Cardiac muscle cell (in vitro differentiated cells and primary cell): ENCODE data around the gene EPB41L4B. TPM values are rescaled to one million over a fixed set of nuclear protein-coding genes. Genes with fewer than 3 reads are reported as not detected.

Experiments
- DNase-seq, 2 donors: peaks; one replicate each; pipeline versions ENCODE4 v3.0.0 to v3.0.0-alpha.2; 2010 to 2017; ENCODE audit warnings: low read depth in 1 of 2, low spot score in 1 of 2
- H3K27ac ChIP-seq: fragments of 200-600 bp; sonication (generic); 2 replicates; pipeline ENCODE4 v1.5.1; 2016
- H3K27me3 ChIP-seq: fragments of 200-600 bp; sonication (generic); 2 replicates; pipeline ENCODE4 v1.6.0; 2016; ENCODE audit warnings: control low read depth
- H3K36me3 ChIP-seq: fragments of 200-600 bp; sonication (generic); 2 replicates; pipeline ENCODE4 v1.5.1; 2016; ENCODE audit warnings: control low read depth
- H3K4me1 ChIP-seq: fragments of 200-600 bp; sonication (generic); 2 replicates; pipeline ENCODE4 v1.8.1; 2017; ENCODE audit warnings: low read depth, mild to moderate bottlenecking, mixed run types
- H3K4me3 ChIP-seq: fragments of 200-600 bp; sonication (generic); 2 replicates; pipeline ENCODE4 v1.5.1; 2016; ENCODE audit warnings: mild to moderate bottlenecking
- H3K9me3 ChIP-seq: fragments of 200-600 bp; sonication (generic); 2 replicates; pipeline ENCODE4 v1.5.1; 2017; ENCODE audit warnings: low read depth, mild to moderate bottlenecking, control low read depth
- CTCF ChIP-seq: IDR thresholded peaks from 2 replicates; pipeline ENCODE4 v1.5.1; 2012; ENCODE audit warnings: low read depth, mild to moderate bottlenecking, low read length
- polyA plus RNA-seq: library from polyadenylated mRNA; unstranded; fragments of >200 nt; fragmentation: Nextera tagmentation; extraction: Ambion mirVana; gene quantifications from 2 replicates; pipeline ENCODE4 v1.2.1, GENCODE V29; 2016
- total RNA-seq: library from RNA; depleted of rRNA; stranded (reverse); fragments of >200 nt; gene quantifications from 2 replicates; pipeline ENCODE4 v1.2.3, GENCODE V29; 2016

EPB41L4B gene
- total and polyA plus RNA-seq, 2 experiments from 2014 or later, result 2.0 to 2.1 TPM

GRCh38 chr9:109191746-109192145 is 129.1 kb downstream of the EPB41L4B start:
- no peak for DNase-seq
- no peaks in the 10 kb centered on the region for H3K4me1 ChIP-seq
- no peak for TF ChIP-seq CTCF
- no peak overlapping the region for H3K4me3 ChIP-seq
- no peaks in the 10 kb centered on the region for H3K9me3 ChIP-seq
- H3K36me3 ChIP-seq, result no peaks in the 10 kb centered on the region
- no peak overlapping the region for H3K27ac ChIP-seq
- peaks cover 10% of the 10 kb centered on the region for H3K27me3 ChIP-seq

- Histone ChIP-seq H3K36me3 (no peaks in the 10 kb centered on the region), H3K27ac (no peak overlapping the region), H3K4me1 (no peaks in the 10 kb centered on the region), H3K4me3 (no peak overlapping the region), H3K27me3 (peaks cover 10% of the 10 kb centered on the region), H3K9me3 (no peaks in the 10 kb centered on the region)
- TF ChIP-seq CTCF, result no peak
- peak in 1 of 2 donors; percentile 15 for DNase-seq
These were observed 130.7 kb downstream of the EPB41L4B start for GRCh38 chr9:109190151-109190550.

- Histone ChIP-seq H3K27ac (no peak overlapping the region), H3K4me3 (no peak overlapping the region), H3K4me1 (no peaks in the 10 kb centered on the region), H3K27me3 (peaks cover under 1% of the 10 kb centered on the region), H3K9me3 (no peaks in the 10 kb centered on the region), H3K36me3 (no peaks in the 10 kb centered on the region)
- TF ChIP-seq CTCF, result no peak
- no peak for DNase-seq
These were observed 133.9 kb downstream of the EPB41L4B start for GRCh38 chr9:109186857-109187520.

- Histone ChIP-seq H3K4me1 (no peaks in the 10 kb centered on the region), H3K9me3 (no peaks in the 10 kb centered on the region), H3K4me3 (no peak overlapping the region), H3K36me3 (no peaks in the 10 kb centered on the region), H3K27me3 (no peaks in the 10 kb centered on the region), H3K27ac (no peak overlapping the region)
- peak; percentile 65 for TF ChIP-seq CTCF
- DNase-seq, result peak; percentile 42 to 44
These were observed 137.7 kb downstream of the EPB41L4B start for GRCh38 chr9:109182940-109183798.

GRCh38 chr9:109182550-109182939 is 138.3 kb downstream of the EPB41L4B start:
- Histone ChIP-seq H3K4me1 (no peaks in the 10 kb centered on the region), H3K4me3 (no peak overlapping the region), H3K27ac (no peak overlapping the region), H3K9me3 (no peaks in the 10 kb centered on the region), H3K36me3 (no peaks in the 10 kb centered on the region), H3K27me3 (no peaks in the 10 kb centered on the region)
- TF ChIP-seq CTCF, result no peak
- DNase-seq, result no peak
